OCI-LY1 (cell line): ENCODE results near the gene LARP1.

Source experiments
- H2AFZ ChIP-seq: fragments of 200-600 bp; sonication (generic), shearing (Covaris generic); 2 replicates; pipeline ENCODE4 v1.6.0; 2014; ENCODE audit warnings: antibody characterized with exemption, mild to moderate bottlenecking, low read length
- H3F3A ChIP-seq: fragments of 200-600 bp; sonication (generic), shearing (Covaris generic); 2 replicates; pipeline ENCODE4 v1.6.0; 2014; ENCODE audit warnings: mild to moderate bottlenecking, antibody characterized with exemption, low read length, moderate library complexity; ENCODE audit not compliant: insufficient read depth
- H3K27ac ChIP-seq: fragments of 200-600 bp; sonication (generic); 2 replicates; pipeline ENCODE4 v1.5.1; 2014; ENCODE audit warnings: low read length, mixed run types, mild to moderate bottlenecking, low read depth; ENCODE audit not compliant: poor library complexity, severe bottlenecking
- H3K27me3 ChIP-seq: fragments of 200-600 bp; sonication (generic); 2 replicates; pipeline ENCODE4 v1.6.0; 2014; ENCODE audit warnings: antibody characterized with exemption, mild to moderate bottlenecking, low read length, moderate library complexity; ENCODE audit not compliant: insufficient read depth
- H3K36me3 ChIP-seq: fragments of 200-600 bp; sonication (generic); 2 replicates; pipeline ENCODE4 v1.6.1; 2014; ENCODE audit warnings: mild to moderate bottlenecking, antibody characterized with exemption, low read length, moderate library complexity, mixed read lengths; ENCODE audit not compliant: insufficient read depth
- H3K4me1 ChIP-seq: fragments of 200-600 bp; sonication (generic); 2 replicates; pipeline ENCODE4 v1.5.1; 2014; ENCODE audit warnings: mild to moderate bottlenecking, low read length, moderate library complexity; ENCODE audit not compliant: insufficient read depth, severe bottlenecking
- H3K4me2 ChIP-seq: fragments of 200-600 bp; sonication (generic), shearing (Covaris generic); 2 replicates; pipeline ENCODE4 v1.6.1; 2014; ENCODE audit warnings: low read length
- H3K4me3 ChIP-seq: fragments of 200-600 bp; sonication (generic); 2 replicates; pipeline ENCODE4 v1.5.1; 2014; ENCODE audit warnings: low read length, low read depth, mild to moderate bottlenecking, mixed read lengths; ENCODE audit not compliant: poor library complexity, severe bottlenecking
- H3K79me2 ChIP-seq: fragments of 200-600 bp; shearing (Covaris generic); 2 replicates; pipeline ENCODE4 v1.6.1; 2016; ENCODE audit warnings: mixed run types, low read length, mixed read lengths; ENCODE audit not compliant: insufficient read depth
- H3K9ac ChIP-seq: fragments of 200-600 bp; sonication (generic), shearing (Covaris generic); 2 replicates; pipeline ENCODE4 v1.6.1; 2014; ENCODE audit warnings: mild to moderate bottlenecking, low read length, mixed read lengths
- H3K9me2 ChIP-seq: fragments of 200-600 bp; sonication (generic), shearing (Covaris generic); 2 replicates; pipeline ENCODE4 v1.6.1; 2014; ENCODE audit warnings: low read depth, mild to moderate bottlenecking, low read length, mixed read lengths
- H3K9me3 ChIP-seq: fragments of 200-600 bp; shearing (Covaris generic); 2 replicates; pipeline ENCODE4 v1.6.1; 2014; ENCODE audit warnings: low read length, mixed read lengths
- H4K20me1 ChIP-seq: fragments of 200-600 bp; sonication (generic), shearing (Covaris generic); 2 replicates; pipeline ENCODE4 v1.6.0; 2016; ENCODE audit warnings: mild to moderate bottlenecking, low read length; ENCODE audit not compliant: insufficient read depth
- EZH2 ChIP-seq: fragments of 200-600 bp; sonication (generic), shearing (Covaris generic); IDR thresholded peaks from 2 replicates; pipeline ENCODE4 v1.8.0; 2017; ENCODE audit warnings: borderline replicate concordance, mixed run types, mild to moderate bottlenecking, antibody characterized with exemption, low read length, moderate library complexity, mixed read lengths
- TF ChIP-seq, protein P1 (sequence below): fragments of 200-600 bp; sonication (generic), shearing (Covaris generic); IDR thresholded peaks from 2 replicates; pipeline ENCODE4 v1.5.1; 2017; ENCODE audit warnings: mild to moderate bottlenecking, antibody characterized with exemption, low read length, moderate library complexity, mixed read lengths

LARP1 gene

DNA sequence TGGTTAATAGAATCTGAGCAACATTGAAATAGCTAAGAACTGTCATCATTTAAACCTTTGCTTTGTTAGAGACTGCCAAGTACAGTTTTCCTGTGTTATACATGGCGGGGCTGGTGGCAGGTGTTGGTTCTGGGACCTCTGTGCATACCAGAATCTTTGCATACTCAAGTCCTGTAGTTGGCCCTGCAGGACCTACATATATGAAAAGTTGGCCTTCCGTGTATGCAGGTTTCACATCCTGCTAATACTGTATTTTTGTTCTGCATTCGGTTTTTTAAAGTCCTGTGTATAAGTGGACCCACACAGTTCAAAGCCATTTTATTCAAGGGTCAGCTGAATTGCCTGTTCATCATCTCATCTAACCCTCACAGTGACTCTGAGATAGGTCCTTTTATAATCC is 36.4 kb downstream of the LARP1 start:
- no peak overlapping the region for H3K27ac ChIP-seq
- H3K9me3 ChIP-seq = no peaks in the 10 kb centered on the region
- TF ChIP-seq EZH2 = no peak
- TF ChIP-seq, protein P1, sequence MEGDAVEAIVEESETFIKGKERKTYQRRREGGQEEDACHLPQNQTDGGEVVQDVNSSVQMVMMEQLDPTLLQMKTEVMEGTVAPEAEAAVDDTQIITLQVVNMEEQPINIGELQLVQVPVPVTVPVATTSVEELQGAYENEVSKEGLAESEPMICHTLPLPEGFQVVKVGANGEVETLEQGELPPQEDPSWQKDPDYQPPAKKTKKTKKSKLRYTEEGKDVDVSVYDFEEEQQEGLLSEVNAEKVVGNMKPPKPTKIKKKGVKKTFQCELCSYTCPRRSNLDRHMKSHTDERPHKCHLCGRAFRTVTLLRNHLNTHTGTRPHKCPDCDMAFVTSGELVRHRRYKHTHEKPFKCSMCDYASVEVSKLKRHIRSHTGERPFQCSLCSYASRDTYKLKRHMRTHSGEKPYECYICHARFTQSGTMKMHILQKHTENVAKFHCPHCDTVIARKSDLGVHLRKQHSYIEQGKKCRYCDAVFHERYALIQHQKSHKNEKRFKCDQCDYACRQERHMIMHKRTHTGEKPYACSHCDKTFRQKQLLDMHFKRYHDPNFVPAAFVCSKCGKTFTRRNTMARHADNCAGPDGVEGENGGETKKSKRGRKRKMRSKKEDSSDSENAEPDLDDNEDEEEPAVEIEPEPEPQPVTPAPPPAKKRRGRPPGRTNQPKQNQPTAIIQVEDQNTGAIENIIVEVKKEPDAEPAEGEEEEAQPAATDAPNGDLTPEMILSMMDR = no peak
- 0 out of 2 replicates have a peak, but pooled peaks cover 3% of the 10 kb centered on the region for H4K20me1 ChIP-seq
- no peaks in the 10 kb centered on the region for H3F3A ChIP-seq
- no peak overlapping the region for H3K4me2 ChIP-seq
- H2AFZ ChIP-seq = no peak overlapping the region
- H3K27me3 ChIP-seq = no peaks in the 10 kb centered on the region
- no peak overlapping the region for H3K4me3 ChIP-seq
- H3K4me1 ChIP-seq = no peaks in the 10 kb centered on the region
- H3K9ac ChIP-seq = no peak overlapping the region
- no peaks in the 10 kb centered on the region for H3K9me2 ChIP-seq
- H3K36me3 ChIP-seq = peaks cover 77% of the 10 kb centered on the region
- H3K79me2 ChIP-seq = peaks cover 33% of the 10 kb centered on the region

DNA sequence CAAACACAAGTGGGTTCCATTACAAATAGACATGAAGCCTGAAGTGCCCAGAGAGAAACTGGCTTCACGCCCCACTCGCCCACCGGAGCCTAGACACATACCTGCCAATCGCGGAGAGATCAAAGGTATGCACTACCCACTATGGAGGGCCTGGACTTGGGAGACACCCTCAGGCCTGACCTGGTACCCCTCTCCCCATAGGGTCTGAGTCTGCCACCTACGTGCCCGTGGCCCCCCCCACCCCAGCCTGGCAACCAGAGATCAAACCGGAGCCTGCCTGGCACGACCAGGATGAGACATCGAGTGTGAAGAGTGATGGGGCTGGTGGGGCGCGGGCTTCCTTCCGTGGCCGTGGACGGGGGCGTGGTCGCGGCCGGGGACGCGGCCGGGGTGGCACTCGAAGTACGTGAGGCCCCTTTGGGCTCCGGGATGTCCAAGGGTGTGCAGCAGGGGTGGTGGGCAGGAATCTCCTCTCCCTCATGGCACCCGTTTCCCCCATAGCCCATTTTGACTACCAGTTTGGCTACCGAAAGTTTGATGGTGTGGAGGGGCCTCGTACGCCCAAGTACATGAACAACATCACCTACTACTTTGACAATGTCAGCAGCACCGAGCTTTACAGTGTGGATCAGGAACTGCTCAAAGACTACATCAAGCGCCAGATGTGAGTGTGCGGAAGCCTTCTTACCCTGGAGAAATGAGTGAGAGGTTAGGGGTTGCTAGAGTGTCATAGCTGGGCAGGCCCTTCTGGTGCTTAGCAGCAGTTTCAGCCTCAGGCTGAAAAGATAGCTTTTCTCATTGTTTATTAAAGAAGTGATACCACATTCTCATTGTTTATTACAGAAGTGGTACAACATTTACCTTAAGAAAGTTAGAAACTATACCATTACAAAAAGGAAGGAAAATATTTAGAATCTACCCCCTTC is 38.7 kb downstream of the LARP1 start:
- no peaks in the 10 kb centered on the region for H3K9me3 ChIP-seq
- H3K27me3 ChIP-seq = no peaks in the 10 kb centered on the region
- H3K79me2 ChIP-seq = peaks cover 10% of the 10 kb centered on the region
- no peak overlapping the region for H3K9ac ChIP-seq
- H2AFZ ChIP-seq = no peak overlapping the region
- H3F3A ChIP-seq = no peaks in the 10 kb centered on the region
- H3K27ac ChIP-seq = no peak overlapping the region
- H3K4me2 ChIP-seq = no peak overlapping the region
- no peaks in the 10 kb centered on the region for H3K4me1 ChIP-seq
- no peaks in the 10 kb centered on the region for H3K9me2 ChIP-seq
- H4K20me1 ChIP-seq = 0 out of 2 replicates have a peak, but pooled peaks cover 3% of the 10 kb centered on the region
- H3K36me3 ChIP-seq = peaks cover 89% of the 10 kb centered on the region
- no peak overlapping the region for H3K4me3 ChIP-seq
- TF ChIP-seq, protein P1 = no peak

DNA sequence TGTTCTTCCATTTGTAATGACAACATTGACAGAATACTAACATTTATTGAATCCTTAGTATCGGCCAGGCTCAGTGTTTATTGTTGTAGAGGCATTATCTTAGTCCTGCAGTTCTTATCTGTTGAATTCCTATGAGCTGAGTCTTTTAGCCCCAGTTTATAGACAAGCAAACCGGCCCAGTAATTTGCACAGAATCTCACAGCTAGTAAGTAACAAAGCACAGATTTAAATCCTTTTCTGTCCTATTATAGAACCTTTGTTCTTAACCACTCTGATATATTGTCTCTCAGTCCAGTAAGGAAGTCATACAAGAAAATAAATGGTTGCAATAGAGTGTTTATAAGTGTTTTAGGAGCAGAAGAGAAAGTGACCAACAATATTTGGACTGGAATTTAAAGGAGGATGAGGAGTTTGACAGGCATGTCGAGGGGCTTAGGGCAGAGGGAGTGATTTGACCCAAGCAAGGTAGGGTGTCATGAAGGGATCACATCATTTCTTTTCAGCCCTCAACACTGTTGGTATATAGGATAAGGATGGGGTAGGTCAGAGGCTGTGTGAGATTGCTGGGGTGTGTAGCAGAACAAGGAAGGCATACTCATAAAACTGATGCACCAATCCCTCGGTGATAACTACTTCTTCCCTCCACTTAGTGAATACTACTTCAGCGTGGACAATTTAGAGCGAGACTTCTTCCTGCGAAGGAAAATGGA is 39.5 kb downstream of the LARP1 start:
- H4K20me1 ChIP-seq = 0 out of 2 replicates have a peak, but pooled peaks cover 3% of the 10 kb centered on the region

More for the DNA sequence above, 39.5 kb downstream of the LARP1 start:
- H3F3A ChIP-seq = no peaks in the 10 kb centered on the region
- H3K79me2 ChIP-seq = peaks cover 4% of the 10 kb centered on the region
- no peak overlapping the region for H3K9ac ChIP-seq
- TF ChIP-seq, protein P1 = no peak
- TF ChIP-seq EZH2 = no peak
- H3K4me2 ChIP-seq = no peak overlapping the region
- H3K4me3 ChIP-seq = no peak overlapping the region
- H3K27me3 ChIP-seq = no peaks in the 10 kb centered on the region
- no peaks in the 10 kb centered on the region for H3K9me3 ChIP-seq
- no peak overlapping the region for H2AFZ ChIP-seq
- H3K36me3 ChIP-seq = peaks cover 93% of the 10 kb centered on the region
- no peak overlapping the region for H3K27ac ChIP-seq
- H3K9me2 ChIP-seq = no peaks in the 10 kb centered on the region
- H3K4me1 ChIP-seq = no peaks in the 10 kb centered on the region
